MCF 10A (cell line): ENCODE data around the gene NAT10. TPM values are rescaled to one million over a fixed set of nuclear protein-coding genes. Genes with fewer than 3 reads are reported as not detected.
A peak's percentile ranks its signal among the peaks of the same experiment; 100 is the strongest.

Experiments
- BruUV-seq: library from RNA; stranded (reverse); fragments of 400-500 nt; replicated peaks from 2 replicates; lab custom pipeline; 2021; lab: Mats Ljungman, UMichigan
- CTCF ChIA-PET: fragments of 300-600 bp; sonication (Branson Sonifier 250); formaldehyde crosslinking; extraction: SDS; loops from one replicate; lab custom pipeline; 2021; ENCODE audit warnings: antibody characterized with exemption, inconsistent platforms; lab: Yijun Ruan, JAX
- POLR2A ChIA-PET: fragments of 300-600, 350-650 bp; sonication (Branson Sonifier 250); formaldehyde crosslinking; extraction: SDS; loops from one replicate; lab custom pipeline; 2020; ENCODE audit warnings: antibody characterized with exemption, inconsistent platforms; lab: Yijun Ruan, JAX
- DNase-seq: peaks from one replicate; pipeline ENCODE4 v3.0.0-alpha.2; 2018; ENCODE audit not compliant: unreplicated experiment
- H3K27ac Mint-ChIP-seq: one replicate; pipeline ENCODE4 v1.8.0; 2022; ENCODE audit warnings: mild to moderate bottlenecking, low read depth, mixed read lengths; ENCODE audit not compliant: unreplicated experiment
- H3K27me3 Mint-ChIP-seq: one replicate; pipeline ENCODE4 v1.8.0; 2022; ENCODE audit warnings: mixed read lengths; ENCODE audit not compliant: insufficient read depth, unreplicated experiment
- H3K36me3 Mint-ChIP-seq: one replicate; pipeline ENCODE4 v1.8.0; 2022; ENCODE audit warnings: mild to moderate bottlenecking, moderate library complexity, mixed read lengths; ENCODE audit not compliant: insufficient read depth, unreplicated experiment
- H3K4me1 Mint-ChIP-seq: one replicate; pipeline ENCODE4 v1.8.0; 2022; ENCODE audit warnings: mixed read lengths; ENCODE audit not compliant: insufficient read depth, unreplicated experiment
- H3K4me3 Mint-ChIP-seq: one replicate; pipeline ENCODE4 v1.8.0; 2022; ENCODE audit warnings: mild to moderate bottlenecking, moderate library complexity, mixed read lengths; ENCODE audit not compliant: unreplicated experiment
- H3K9me3 Mint-ChIP-seq: one replicate; pipeline ENCODE4 v1.8.0; 2022; ENCODE audit warnings: mixed read lengths; ENCODE audit not compliant: unreplicated experiment
- CTCF ChIP-seq: fragments of 200-600 bp; IDR thresholded peaks from one replicate; pipeline ENCODE4 v1.8.0; 2022; ENCODE audit warnings: antibody characterized with exemption, mild to moderate bottlenecking; ENCODE audit not compliant: unreplicated experiment
- intact Hi-C: fragments of 100-400 bp; cut with micrococcal nuclease; formaldehyde crosslinking; loops from 2 replicates; pipeline ENCODE4 v1.14.1; 2022
- total RNA-seq: library from RNA; stranded (reverse); gene quantifications from 2 replicates; pipeline ENCODE4 v1.2.3, GENCODE V29; 2022

Gene NAT10
- total RNA-seq, 1 experiment from 2014 or later, result 89.5 TPM

DNA sequence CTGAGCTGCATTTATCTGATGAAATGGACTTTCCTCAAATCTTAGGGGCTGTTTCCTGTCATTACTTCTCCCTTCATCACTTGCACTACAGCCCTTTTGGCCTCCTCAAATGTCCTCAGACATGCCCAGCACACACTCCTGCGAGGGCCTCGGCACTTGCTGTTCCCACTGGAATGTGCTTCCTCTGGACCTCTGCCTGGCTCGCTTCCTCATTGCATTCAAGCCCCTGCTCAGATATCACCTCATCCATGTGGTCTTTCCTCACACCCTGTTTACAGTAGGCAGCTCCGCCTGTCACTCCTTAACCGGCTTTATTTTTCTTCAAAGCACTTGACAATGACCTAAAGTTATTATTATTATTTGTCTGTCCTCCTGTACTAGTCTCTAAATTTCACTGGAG lies 9.0 kb downstream of the NAT10 start:
- H3K27me3 Mint-ChIP-seq, result no peaks in the 10 kb centered on the region
- TF ChIP-seq CTCF, result no peak
- H3K9me3 Mint-ChIP-seq, result no peaks in the 10 kb centered on the region
- intact Hi-C loops, result no loop called here
- POLR2A ChIA-PET, result interaction anchor here (1.0 to 1.1 kb wide), 2 partner anchors 12 to 15 kb away, joined by 3 to 4 read pairs; no protein-coding TSS in a partner anchor
- no peak overlapping the region for H3K4me3 Mint-ChIP-seq
- H3K27ac Mint-ChIP-seq, result no peak overlapping the region
- CTCF ChIA-PET, result no interaction called here
- H3K36me3 Mint-ChIP-seq, result peaks cover 96% of the 10 kb centered on the region
- BruUV-seq, result no TSS peak
- peaks cover 7% of the 10 kb centered on the region for H3K4me1 Mint-ChIP-seq
- DNase-seq, result no peak

- CTCF ChIA-PET, result interaction anchor here (0.6 kb wide), 1 partner anchor 815 kb away, joined by 3 read pairs; no protein-coding TSS in a partner anchor
- BruUV-seq, result no TSS peak
- H3K27ac Mint-ChIP-seq, result no peak overlapping the region
Measured at GRCh38 chr11:34120651-34121050, 15.2 kb downstream of the NAT10 start.

GRCh38 chr11:34124885-34125668 lies 19.6 kb downstream of the NAT10 start:
- no peak for TF ChIP-seq CTCF
- H3K4me3 Mint-ChIP-seq, result no peak overlapping the region
- H3K27me3 Mint-ChIP-seq, result no peaks in the 10 kb centered on the region
- POLR2A ChIA-PET, result no interaction called here
- DNase-seq, result no peak
- no TSS peak for BruUV-seq
- H3K9me3 Mint-ChIP-seq, result no peaks in the 10 kb centered on the region
- H3K36me3 Mint-ChIP-seq, result peaks cover 98% of the 10 kb centered on the region
- CTCF ChIA-PET, result interaction anchor here (0.7 to 0.8 kb wide), 2 partner anchors 49 to 132 kb away, joined by 3 read pairs; no protein-coding TSS in a partner anchor
- peak overlapping the region; percentile 39 for H3K27ac Mint-ChIP-seq
- H3K4me1 Mint-ChIP-seq, result no peaks in the 10 kb centered on the region
- intact Hi-C loops, result no loop called here

More at GRCh38 chr11:34120651-34121050, 15.2 kb downstream of the NAT10 start:
- no peak for TF ChIP-seq CTCF
- Mint-ChIP-seq H3K36me3 (peaks cover 95% of the 10 kb centered on the region), H3K27me3 (no peaks in the 10 kb centered on the region), H3K4me1 (no peaks in the 10 kb centered on the region), H3K9me3 (no peaks in the 10 kb centered on the region), H3K4me3 (no peak overlapping the region)
- POLR2A ChIA-PET, result no interaction called here
- no peak for DNase-seq
- intact Hi-C loops, result no loop called here

- peaks cover 98% of the 10 kb centered on the region for H3K36me3 Mint-ChIP-seq
- peak overlapping the region; percentile 39 for H3K27ac Mint-ChIP-seq
- POLR2A ChIA-PET, result no interaction called here
- TF ChIP-seq CTCF, result no peak
- intact Hi-C loops, result no loop called here
- CTCF ChIA-PET, result interaction anchor here (0.6 to 0.9 kb wide), 3 partner anchors 10 to 118 kb away, joined by 3 read pairs; no protein-coding TSS in a partner anchor
- DNase-seq, result no peak
- H3K4me3 Mint-ChIP-seq, result no peak overlapping the region
- BruUV-seq, result no TSS peak
- no peaks in the 10 kb centered on the region for H3K9me3 Mint-ChIP-seq
- H3K27me3 Mint-ChIP-seq, result no peaks in the 10 kb centered on the region
- H3K4me1 Mint-ChIP-seq, result no peaks in the 10 kb centered on the region
Measured at GRCh38 chr11:34126959-34127848, 21.8 kb downstream of the NAT10 start.
